Measurements from ENCODE around the gene HIBADH.

GRCh38 chr7:27655184-27655583, 7.5 kb downstream of the HIBADH start:
- TF ChIP-seq GATA2 (IDR thresholded peaks at IDR 0.05; ENCODE audit: low read depth, low read length), result no peak
- TF ChIP-seq GATA3 (IDR thresholded peaks at IDR 0.05; ENCODE audit: low read depth, low read length), result no peak
